GM08714 (cell line): ENCODE measurements around the gene GTPBP6.

ENCODE experiments used
- H3K4me3 ChIP-seq: fragments of 200-500 bp; sonication (Bioruptor generic); 2 replicates; pipeline ENCODE4 v1.5.1; 2014; ENCODE audit warnings: mild to moderate bottlenecking, low read length, inconsistent platforms
- ZNF274 ChIP-seq: IDR thresholded peaks from 2 replicates; pipeline ENCODE4 v1.6.1; 2012; ENCODE audit warnings: mild to moderate bottlenecking, low read depth, low read length

Gene GTPBP6

DNA sequence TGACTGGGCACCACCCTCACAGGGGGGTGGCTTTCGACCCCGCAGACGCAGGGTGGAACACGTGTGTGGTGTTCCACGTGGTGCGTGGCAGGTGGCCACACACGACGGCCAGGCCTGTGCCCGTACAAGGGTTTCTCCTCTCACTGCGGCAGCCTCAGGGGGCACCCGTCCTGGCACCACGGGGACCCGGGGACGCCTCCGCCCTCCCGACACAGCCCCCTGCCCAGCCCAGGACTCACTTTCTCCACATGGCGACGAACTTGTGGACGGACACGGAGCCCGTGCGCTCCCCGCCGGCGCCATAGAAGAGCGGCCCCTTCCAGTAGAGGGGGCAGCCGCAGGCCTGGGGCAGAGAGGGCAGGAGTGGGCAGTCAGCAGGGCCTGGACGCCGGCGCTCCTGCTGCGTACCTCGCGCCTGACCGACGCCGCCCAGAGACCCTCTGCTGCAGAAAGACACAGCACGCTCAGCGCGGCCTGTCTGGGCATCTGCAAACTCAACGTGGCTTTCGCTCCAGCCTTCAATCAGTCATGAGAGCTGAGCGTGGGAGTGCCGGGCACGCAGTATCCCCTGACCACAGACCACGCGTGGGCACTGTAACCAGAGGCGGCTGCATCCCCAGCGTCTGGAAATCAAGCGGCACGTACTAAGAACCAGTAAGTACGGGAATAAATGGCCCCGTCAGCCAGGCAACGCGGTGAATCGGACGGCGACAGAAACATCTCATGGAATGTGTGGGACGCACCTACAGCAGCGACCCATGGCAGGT, 28.9 kb upstream of the GTPBP6 start:
- no peak for TF ChIP-seq ZNF274

DNA sequence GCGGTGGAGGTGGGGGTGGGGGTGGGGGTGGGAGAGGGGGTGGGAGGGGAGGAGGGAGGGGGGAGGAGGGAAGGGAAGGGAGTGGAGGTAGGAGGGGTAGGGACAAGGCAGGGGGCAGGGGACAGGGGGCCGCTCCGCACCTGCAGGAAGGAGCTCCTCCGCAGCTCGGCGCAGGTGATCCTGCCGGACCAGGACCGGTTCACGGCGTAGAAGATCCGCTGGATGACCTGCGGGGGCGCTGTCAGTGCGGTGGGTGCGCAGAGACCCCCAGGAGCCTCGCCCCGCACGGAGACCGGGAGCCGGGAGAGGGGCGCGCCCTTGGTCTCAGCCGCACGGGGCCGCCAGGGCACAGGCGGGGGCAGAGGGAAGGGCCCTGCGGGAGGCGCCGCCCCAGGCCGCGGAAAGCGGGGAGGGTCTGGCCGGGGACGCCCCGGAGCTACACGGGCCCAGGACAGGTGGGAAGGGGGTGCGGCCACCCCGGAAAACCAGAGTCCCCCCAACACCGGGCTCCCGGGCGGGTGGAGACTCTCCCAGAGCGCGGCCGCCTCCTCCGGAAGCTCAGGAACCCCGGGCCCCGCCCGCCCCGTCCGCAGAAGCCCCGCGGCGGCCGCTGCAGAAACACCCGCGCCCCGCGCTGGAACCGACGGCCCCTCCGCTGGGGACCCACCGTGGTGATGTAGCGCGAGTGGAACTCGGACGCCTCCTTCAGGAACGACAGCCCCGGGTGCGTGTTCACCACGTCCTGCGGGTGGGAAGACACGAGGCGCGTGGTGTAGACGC, 27.6 kb upstream of the GTPBP6 start:
- no peak for TF ChIP-seq ZNF274
- no peak overlapping the region for H3K4me3 ChIP-seq

More for the DNA sequence above, 28.9 kb upstream of the GTPBP6 start:
- no peak overlapping the region for H3K4me3 ChIP-seq

DNA sequence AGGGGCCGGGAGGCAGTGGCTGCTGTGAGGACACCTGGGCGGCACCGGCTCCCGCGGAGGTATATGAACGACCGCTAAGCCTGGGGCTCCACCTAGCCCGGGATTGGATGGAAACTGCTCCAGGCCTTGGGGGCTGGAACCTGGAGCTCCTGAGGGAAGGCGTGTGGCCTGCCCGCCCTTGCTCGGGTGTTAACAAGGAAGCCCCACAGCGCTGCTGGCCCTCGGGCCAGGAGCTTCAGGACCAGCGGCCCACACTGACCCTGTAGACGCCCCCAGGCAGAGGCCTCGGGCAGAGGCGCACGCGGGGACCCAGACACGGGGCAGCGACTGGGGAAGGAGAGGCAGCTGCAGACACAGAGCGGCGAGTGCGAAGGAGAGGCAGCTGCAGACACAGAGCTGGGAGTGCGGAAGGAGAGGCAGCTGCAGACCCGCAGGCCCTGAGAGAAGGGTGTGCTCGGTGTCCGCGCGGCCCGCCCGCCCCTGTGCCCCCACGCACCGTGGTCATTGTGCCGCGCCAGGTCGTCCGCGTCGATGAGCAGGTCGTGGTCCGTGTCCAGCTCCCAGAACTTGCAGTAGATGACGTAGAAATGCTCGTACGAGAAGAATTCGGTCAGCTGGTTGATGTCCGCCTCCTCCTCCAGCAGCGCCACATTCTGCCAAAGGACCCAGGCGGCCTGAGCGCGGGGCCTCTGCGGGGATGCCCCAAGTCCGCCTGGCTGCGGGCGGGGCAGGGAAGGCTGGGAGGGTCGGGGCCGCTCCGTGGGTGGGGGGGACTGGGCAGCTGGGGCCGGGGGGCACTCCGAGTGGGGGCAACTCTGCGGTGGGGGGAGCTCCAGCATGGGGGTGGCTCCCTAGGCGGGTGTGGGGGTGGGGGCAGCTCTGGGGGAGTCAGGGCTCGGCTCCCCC, 26.7 kb upstream of the GTPBP6 start:
- no peak overlapping the region for H3K4me3 ChIP-seq
- no peak for TF ChIP-seq ZNF274

DNA sequence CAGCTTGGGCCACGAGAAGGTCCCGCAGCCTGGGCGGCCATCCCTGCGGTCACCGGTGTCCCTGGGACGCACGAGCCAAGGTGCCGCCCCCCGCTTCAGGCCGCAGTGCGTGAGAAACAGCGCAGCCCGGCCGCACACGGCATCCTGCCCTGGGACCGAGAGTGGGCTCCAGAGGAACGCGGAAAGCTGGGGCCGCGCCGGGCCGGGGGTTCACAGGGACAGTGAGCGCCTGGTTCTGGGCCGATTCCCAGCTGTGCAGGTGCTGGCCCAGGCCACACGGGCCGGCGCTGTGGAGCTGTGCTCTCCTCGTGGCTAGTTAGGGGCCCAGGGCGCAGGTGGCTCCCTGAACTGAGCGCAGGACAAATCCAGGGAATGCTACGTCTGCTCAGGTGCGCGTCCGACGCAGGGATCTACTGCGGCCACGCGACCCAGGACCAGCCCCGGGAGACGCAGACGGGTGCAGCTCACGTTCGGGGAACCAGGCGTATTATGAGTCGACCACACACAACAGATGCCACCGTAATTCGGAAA, 25.8 kb upstream of the GTPBP6 start:
- no peak for TF ChIP-seq ZNF274
- no peak overlapping the region for H3K4me3 ChIP-seq

DNA sequence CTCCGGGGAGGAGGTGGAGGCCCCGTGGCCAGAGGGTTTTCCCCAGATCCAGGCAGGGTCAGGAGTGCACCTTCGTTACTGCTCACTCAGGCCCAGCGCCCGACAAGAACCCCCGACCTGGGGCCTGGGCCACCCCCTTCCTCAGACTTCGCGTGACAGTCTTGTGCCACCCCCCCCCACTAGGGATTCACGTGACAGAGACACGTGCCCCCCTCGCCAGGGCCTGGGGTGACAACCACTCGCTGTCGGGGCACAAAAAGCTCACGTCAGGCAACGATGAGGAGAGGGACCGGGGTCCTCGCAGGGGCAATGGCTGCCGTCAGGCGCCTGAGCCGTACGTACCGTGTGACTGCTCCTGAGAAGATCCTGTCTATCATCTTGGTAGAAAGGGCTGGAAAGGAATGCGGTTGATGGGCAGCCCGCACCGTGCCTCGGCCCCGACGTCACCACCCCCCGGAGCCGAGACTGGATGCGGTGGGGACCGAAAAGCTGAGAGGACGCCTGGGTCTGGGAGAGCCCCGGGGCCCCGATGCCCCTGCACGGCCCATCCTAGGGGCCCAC, 23.0 kb upstream of the GTPBP6 start:
- no peak for TF ChIP-seq ZNF274

DNA sequence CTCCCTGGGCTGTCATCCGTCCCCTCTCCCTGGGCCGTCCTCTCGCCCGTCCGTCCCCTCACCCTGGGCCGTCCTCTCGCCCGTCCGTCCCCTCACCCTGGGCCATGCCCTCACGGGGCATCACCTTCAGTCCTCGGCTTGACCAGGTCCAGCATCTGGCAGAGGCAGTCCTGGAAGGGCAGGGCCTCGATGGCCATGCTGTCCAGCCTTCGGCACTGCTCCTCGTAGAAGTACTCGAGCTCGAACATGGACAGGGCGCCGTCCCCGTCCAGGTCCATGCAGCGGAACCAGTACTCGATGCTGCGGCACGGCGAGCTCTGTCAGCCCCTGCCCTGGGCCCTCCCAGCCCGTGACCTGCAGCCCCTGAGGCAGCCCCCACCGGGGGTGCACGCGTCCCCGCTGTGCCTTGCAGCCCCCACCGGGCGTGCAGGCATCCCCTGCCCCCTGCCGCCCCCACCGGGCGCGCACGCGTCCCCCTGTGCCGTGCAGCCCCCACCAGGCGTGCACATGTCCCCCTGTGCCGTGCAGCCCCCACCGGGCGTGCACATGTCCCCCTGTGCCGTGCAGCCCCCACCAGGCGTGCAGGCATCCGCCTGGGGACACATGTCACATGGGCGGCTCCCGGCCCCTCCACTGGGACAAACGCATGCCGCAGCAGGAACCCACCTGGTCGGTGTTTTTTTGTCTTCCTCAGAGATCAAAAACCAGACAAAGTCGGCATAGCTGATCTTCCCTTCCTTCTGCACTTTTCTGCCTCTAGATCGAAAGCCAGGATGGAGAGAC, 22.2 kb upstream of the GTPBP6 start:
- TF ChIP-seq ZNF274: no peak
- H3K4me3 ChIP-seq: no peak overlapping the region

More for the DNA sequence above, 23.0 kb upstream of the GTPBP6 start:
- H3K4me3 ChIP-seq: no peak overlapping the region

DNA sequence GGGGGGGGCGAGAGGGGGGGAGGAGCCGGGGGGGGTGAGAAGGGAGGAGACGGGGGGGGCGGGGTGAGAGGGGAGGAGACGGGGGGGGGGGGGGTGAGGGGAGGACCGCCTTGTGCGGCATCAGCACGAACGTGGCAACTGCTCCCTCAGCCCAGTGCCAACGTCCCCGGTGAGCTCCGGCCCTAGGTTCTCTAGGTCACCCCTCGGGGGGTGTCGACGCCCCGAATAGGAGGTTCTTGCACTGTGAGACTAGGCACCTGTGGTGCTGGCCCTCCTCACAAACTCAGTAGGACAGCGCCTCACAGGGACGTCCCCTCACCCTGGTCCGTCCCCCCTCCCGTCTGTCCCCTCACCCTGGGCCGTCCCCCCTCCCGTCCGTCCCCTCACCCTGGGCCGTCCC, 21.5 kb upstream of the GTPBP6 start:
- no peak overlapping the region for H3K4me3 ChIP-seq
- TF ChIP-seq ZNF274: no peak

DNA sequence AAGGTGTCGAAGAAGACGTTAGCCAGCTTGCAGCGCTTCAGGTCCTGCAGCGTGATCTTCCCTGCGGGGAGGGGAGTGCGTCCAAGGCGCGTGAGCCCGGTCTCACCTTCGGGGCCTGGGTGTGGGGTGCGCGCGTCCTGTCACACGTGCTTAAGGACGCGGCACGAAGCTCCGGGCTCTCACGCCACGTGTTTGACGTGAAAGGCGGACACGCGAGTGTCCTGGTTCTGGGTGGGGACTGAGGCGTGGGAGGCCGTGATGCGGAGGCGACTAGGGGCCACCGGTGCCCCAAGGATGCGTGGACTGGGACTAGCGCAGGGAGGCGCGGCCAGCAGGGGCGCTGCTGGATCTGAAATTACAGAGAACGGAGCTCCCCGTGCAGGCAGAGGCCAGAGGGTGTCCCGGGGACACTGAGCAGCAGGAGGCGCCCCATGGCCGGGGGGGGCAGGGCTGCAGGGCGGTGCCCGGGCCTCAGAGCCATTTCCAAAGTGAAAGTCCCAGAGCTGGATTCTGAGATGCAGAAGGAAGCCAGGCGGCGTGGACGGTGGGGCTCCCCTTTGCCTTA, 20.3 kb upstream of the GTPBP6 start:
- no peak for TF ChIP-seq ZNF274
- no peak overlapping the region for H3K4me3 ChIP-seq

DNA sequence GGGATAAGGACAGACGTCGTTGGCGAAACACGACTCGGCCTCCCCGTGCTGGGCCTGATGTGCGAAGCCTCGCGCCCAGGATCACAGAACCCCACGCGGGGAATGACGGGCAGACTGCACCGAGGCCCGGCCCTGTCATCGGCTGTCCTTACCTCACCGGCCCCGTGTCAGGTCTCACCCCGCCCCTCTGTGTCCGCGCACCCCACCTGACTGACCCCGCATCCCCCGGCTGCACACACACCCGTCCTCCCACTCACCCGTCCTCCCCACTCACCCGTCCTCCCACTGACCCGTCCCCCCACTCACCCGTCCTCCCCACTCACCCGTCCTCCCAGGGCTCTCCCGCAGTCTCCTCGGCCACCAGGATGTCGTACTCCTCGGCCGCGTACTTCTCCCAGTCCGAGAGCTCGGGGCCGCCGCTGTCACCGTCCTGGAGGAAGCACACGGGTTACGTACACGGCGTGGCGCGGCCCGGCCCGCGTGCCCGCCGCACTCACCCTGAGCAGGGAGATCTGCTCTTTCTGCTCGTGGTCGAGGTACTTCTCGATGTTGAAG, 19.8 kb upstream of the GTPBP6 start:
- TF ChIP-seq ZNF274: no peak

DNA sequence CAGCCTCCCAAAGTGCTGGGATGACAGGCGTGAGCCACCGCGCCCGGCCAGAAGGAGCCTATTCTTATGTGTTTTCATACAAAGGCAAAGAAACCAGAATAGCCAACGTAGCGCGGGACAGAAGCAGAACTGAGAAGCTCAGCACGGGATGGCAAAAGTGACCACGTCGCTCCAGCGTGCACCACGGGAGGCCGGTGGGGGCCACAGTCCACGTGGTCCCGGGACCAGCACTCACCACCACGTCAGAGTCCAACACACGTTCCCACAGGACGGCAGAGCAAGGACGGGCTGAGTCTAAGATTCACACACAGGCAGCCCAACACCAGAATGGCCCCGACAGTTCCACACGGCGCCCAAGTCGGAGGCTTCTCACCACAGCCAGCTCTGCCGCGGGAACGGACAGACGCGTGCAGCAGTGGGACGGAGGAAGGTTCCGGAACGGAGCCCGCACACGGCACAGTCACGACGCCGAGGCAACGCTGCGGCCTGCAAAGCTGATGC, 18.8 kb upstream of the GTPBP6 start:
- TF ChIP-seq ZNF274: no peak

More for the DNA sequence above, 19.8 kb upstream of the GTPBP6 start:
- no peak overlapping the region for H3K4me3 ChIP-seq

DNA sequence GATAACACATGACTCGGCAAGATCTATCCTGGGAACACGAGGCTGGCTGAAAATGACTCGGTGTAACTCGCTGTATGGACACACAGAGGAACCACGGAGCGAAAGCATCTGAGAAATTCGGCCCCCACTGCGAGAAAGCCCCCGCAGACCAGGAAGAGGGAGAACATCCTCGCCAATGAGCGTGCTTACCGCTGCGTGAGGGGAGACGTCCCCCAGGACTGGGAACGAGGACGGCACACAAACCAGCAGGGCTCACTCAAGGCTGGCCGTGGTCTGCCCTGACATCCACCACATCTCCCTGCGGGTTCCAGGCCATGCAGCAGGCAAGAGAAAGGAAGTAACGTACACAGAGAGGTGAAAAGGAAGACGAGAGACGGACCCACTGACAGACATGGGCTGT, 17.6 kb upstream of the GTPBP6 start:
- H3K4me3 ChIP-seq: no peak overlapping the region
- no peak for TF ChIP-seq ZNF274

More for the DNA sequence above, 18.8 kb upstream of the GTPBP6 start:
- H3K4me3 ChIP-seq: no peak overlapping the region

DNA sequence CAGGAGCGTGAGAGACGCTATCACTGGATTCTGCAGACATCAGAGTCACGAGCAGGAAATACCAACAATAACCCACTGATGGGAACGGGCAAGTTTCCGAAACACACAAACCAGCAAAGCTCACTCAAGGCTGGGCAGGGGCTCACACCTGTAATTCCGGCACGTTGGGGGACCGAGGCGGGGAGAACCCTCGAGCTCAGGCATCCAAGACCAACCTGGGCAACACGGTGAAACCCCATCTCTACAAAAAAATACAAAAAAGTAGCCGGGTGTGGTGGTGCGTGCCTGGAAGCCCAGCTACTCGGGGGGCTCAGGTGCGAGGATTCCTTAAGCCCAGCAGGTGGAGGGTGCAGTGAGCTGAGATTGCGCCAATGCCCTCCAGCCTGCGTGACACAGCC, 17.2 kb upstream of the GTPBP6 start:
- TF ChIP-seq ZNF274: no peak
- H3K4me3 ChIP-seq: no peak overlapping the region
